Measurements from ENCODE around the gene PDZD7.

The PDZD7 gene

DNA sequence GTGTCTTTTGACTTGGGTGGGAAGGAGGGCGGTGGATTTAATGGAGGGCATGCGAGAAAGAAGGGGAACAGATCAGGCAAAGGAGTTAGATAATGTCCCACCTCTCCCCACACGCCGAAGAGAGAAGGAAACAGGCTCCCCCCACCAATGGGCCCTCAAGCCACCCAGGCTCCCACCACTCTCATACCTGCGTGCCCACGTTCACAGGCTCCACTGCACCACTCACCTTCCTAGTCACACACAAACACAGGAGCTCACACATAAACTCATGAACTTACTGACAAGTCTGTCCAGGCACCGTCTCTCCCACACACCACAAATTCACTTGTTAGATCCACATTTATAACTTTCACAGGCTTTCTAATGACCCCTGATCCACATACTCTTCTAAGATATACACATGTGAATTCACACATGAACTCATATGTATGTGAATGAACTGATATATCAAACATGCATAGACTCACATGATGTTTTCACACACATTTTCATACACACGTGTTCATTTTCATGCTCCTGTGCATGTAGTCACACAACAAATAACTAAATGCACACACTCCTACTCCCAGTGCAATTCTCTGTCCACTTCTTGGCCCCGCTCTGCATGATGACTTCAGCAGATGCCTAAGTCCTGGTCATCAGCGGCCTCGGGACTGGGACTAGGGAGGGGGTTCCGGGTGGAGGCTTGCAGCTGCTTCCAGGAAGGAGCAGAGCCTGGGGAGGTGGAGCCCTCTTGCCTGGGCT lies 29.8 kb downstream of the PDZD7 start:
- DNase-seq, result no peak

DNA sequence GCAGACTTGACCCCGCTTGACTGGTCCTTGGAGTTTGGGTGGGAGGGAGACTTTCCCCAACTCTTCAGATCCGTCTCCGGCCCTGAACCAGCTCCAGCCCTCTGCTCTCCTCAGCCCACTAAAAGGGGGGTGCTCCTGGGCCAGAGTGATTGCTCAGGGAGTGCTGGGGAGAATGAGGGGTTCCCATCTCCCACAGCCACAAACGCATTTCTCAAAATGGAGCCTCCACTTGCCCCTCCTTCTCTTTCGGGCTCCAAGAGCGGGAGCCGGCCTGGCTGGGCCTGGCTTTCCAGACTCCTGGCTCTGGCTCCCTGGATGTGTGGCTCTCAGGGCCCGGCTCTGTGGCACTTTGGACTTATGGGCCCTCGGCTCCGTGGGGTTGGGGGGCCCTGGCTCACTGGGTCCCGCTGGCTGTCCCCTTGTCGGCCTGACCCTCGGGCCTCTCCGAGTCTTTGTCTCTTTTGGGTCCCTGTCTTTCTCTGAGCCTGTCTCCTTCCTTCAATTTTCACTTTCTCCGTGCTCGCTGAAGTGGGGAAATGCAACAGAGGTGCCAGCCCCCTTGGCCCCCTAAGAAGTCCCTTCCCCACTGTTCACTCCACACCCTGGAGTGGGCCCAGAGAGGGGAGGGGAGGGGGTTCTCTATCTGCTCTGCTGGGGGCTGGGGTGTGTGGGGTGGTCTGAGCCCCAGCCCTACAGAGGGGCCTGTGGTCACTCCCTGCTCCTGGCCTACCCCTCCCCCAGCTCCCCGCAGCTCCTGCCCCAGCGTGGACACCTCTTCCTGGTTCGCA lies 30.6 kb downstream of the PDZD7 start:
- no peak for DNase-seq

DNA sequence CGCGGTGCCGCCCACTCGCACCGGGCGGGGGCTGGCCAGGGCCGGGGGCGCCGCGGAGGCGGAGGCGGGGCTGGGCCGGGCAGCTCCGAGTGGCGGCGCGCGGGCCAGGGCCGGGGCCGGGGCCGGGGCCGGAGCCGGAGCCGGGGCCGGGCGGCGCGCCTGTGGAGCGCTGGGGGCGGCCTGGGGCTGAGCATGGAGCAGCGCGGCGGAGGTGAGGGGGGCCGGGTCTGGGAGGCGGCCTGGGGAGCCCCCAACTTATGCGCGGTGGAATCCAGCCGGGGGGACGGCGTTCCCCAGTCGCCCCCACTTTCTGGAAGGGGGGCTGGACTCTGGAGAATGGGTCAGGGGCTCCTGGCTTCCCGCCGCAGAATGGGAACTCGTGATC lies 31.2 kb downstream of the PDZD7 start, which contains the start of gene LZTS2:
TSS of gene LZTS2 (plus strand) at position 67 of the 385 bp plus-strand sequence. CDS start 2,731 bp downstream, outside the sequence.
- DNase-seq, result no peak

- peak in 1 of 2 donors; percentile 81 for DNase-seq
Observed at GRCh38 chr10:100998991-100999741, 31.8 kb downstream of the PDZD7 start.

DNA sequence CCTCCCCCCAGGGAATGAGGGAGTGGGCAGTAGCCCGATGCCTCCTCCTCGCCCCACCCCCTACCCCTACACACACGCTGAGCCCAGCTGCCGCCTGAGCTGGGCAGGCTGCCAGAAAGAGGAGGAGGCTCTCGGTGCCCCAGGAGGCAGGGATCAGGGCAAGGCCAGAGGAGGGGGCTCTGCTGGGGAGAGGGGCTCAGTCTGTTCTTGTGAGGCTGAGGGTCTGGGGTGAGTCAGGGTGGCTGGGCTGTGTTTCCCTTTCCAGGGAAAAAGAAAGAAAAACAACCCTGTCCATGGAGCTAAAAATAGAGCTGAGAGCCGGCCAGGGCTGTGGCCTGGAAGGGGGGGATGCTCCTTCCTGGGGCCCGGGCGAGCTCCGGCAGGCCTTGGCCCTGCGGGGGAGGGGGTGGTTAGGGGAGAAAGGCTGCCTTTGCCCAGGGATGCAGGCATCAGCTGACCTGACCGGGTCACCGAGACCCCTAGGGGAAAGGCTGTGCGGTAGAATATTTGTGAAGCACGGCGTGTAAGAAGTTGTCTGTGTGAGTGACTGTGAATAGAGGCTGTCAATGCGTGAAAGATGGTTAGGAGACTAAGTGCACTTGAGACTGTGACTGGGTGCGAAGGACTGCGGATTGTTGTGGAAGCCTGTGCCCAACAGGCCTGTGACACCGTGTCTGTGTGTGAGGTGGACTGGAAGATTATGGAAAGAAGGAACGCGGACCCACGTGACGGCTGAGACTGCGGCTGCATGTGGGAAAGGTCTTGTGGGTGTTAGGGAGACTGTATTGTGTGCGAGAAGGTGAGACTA lies 32.5 kb downstream of the PDZD7 start:
- DNase-seq, result peak in 1 of 2 donors; percentile 64

- DNase-seq, result peak in 1 of 2 donors; percentile 63
Observed at GRCh38 chr10:100997360-100998182, 33.4 kb downstream of the PDZD7 start.

GRCh38 chr10:100996678-100997359 lies 34.1 kb downstream of the PDZD7 start:
- no peak for DNase-seq

DNA sequence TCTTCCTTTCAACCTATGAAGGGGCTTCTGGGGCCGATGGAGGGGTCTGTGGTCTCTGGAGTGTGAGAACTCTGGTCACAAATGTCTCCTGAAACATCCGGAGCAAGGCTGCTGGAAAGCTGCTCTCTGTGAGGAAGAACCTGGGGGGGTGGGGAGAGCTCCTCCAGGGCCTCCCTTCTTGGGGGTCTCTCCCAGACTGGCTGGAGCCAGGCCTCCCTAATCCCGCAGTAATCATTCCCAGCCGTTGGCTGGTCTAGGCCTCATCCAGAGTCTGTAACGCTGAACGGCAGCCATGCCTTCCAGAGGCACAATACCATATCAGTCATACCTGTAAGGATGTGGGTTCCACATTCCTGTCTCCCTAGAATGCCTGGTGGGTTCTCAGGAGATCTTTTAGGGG lies 35.7 kb downstream of the PDZD7 start:
- no peak for DNase-seq

GRCh38 chr10:100993986-100994708 lies 36.8 kb downstream of the PDZD7 start:
- DNase-seq, result no peak

- DNase-seq, result no peak
Observed at GRCh38 chr10:100989088-100989487, 41.8 kb downstream of the PDZD7 start.

DNA sequence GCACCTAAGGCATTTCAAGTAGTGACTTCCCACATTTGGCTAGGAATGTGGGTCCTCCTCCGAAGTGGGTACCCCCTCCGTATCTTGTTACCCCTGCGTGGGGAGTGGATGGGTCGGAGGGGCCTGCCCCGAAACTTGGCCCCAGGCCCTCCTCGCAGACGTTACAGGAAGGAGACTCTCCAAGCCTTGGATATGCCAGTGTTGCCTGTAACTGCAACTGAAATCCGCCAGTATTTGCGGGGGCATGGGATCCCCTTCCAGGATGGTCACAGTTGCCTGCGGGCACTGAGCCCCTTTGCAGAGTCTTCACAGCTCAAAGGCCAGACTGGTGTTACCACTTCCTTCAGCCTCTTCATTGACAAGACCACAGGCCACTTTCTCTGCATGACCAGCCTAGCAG lies 42.8 kb downstream of the PDZD7 start:
- no peak for DNase-seq

- DNase-seq, result no peak
Observed at GRCh38 chr10:100987685-100988049, 43.3 kb downstream of the PDZD7 start.

- DNase-seq, result peak; percentile 43 to 51
Observed at GRCh38 chr10:100986952-100987684, 43.8 kb downstream of the PDZD7 start, which contains the start of the genes MRPL43 and TWNK. Gene MRPL43 (minus strand): TSS chr10:100987497. CDS start chr10:100987443, 54 bp downstream. Gene TWNK (plus strand): TSS chr10:100987543. CDS start chr10:100988211, 668 bp downstream.

DNA sequence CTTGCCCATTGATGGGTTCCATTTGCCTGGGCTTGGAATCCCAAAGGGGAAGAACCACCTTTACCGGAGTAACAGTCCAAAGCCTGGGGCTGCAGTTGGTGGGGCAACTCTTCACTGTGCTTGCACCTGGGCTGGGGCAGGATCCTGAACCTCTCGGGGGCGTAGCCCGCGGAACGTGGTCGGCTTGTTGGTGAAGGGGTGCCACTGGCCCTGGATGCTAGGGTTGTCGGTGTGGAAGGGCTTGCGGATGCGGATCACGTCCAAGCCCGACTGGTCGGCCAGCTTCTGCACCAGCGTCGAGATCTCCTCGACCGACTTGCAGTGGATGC lies 44.3 kb downstream of the PDZD7 start:
- DNase-seq, result no peak

GRCh38 chr10:100985336-100985735 lies 45.6 kb downstream of the PDZD7 start:
- DNase-seq, result no peak

DNA sequence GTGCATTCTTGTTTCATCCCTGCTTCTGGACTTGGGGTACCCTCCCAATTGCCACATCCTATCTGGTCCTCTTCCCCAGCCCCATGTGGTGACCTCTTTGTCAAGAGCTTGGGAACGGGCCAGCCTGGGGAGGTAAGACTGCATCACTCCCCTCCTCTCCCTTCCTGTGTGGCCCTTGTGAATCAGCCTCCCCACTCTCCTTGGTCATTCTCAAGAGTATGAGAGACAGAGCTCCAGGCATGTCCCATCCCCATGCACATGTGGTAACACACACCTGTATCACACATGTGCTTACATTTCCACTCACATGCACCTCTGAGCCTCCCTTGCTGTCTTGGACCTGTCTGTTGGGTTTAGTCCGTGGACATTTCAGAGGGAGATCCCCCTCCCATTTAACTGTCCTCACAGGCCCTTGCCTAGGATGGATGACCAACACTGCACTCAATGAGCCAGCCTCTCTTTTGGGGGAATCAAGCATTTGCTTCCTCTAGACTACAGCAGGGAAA lies 46.2 kb downstream of the PDZD7 start:
- DNase-seq, result no peak

GRCh38 chr10:100983868-100984671 lies 46.9 kb downstream of the PDZD7 start:
- DNase-seq, result no peak

Data from bone marrow (tissue), 2 donors.